ENCODE data around the gene BTD.
"Not testable (repeated sequence)": the region's sequence is repeated elsewhere in the genome, so short reads cannot be mapped to it uniquely, and the experiment has no call there.

BTD gene

GRCh38 chr3:15601399-15602145 is at the start of gene BTD, which contains the start of gene HACL1:
TSS of gene BTD (plus strand) at chr3:15601745. CDS start at chr3:15635440, 33,695 bp downstream.
TSS of gene HACL1 (minus strand) at chr3:15601569. CDS start at chr3:15601463, 106 bp downstream.
- DNase-seq, result no peak

GRCh38 chr3:15551902-15552301 is 49.6 kb upstream of the BTD start:
- DNase-seq, result no peak

DNA sequence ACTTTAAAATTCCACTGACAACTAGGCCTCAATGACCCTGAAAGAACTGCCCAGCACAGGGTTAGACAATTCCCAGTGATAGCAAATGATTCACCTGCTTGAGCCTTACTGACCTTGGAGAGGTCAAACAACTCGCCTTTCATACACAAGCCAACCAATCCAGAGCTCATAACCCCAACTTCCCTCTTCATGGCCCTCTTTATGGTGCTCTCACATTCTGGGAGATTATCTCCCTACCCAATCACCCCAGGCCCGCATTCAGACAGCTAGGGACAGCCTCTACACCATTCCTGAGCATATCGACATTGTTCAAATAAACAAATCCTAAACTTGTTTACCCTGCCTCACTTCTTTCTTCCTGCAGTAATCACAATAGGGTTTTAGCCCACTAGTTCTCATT is 47.8 kb upstream of the BTD start:
- DNase-seq, result no peak

DNA sequence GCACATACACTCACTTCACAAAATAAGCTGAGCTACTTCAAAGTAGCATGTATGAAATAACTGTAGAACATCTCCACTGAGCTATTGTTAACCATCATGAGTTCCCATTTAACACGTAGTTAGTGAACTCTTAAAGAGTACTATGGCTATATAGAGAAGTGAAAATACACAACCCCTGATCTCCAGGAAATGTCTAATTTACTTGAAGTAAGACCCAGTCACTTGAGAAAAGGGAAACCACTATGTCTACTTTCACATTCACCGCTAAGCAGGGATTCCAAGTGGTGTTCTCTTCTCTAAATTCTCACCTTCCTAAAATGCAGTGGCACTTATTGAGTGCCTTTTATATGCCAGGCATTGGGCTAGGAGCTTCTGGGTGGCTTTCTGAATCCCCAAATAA is 45.0 kb upstream of the BTD start:
- no peak for DNase-seq

GRCh38 chr3:15557511-15557946 is 44.0 kb upstream of the BTD start:
- no peak for DNase-seq

DNA sequence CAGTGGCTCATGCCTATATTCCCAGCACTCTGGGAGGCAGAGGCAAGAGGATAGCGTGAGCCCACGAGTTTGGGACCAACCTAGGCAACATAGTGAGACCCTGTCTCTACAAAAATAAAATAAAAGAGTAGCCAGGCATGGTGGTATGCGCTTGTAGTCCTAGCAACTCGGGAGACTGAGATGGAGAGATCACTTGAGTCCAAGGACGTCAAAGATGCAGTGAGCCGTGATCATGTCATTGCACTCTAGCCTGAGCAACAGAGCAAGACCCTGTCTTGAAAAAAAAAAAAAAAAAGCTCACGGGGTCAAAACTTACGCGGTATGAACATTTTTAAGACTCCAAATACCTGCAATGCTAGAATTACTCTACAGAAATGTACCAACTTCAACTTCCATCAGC is 43.0 kb upstream of the BTD start:
- DNase-seq, result no peak

DNA sequence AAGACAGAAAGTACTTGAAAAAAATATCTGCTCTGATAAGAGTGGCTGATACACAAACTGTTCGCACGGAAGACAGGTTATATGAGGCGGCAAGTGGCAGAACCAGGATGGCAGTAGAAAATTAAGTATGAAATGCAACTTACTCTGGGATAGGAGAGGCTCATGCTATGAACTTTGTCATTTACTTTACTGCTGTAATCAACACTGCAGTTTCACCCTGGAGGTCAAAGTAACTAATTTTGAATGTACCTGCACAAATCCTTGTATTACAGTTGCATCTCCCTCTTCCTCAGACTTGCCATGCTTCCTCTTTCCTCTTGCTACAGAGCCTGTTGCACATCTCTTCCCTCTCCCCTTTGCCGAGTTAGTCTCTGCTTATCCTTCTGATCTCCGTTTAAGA is 39.0 kb upstream of the BTD start:
- DNase-seq, result no peak

- no peak for DNase-seq
These were observed 38.4 kb upstream of the BTD start for GRCh38 chr3:15563190-15563589.

GRCh38 chr3:15572138-15572537 is 29.4 kb upstream of the BTD start:
- no peak for DNase-seq

DNA sequence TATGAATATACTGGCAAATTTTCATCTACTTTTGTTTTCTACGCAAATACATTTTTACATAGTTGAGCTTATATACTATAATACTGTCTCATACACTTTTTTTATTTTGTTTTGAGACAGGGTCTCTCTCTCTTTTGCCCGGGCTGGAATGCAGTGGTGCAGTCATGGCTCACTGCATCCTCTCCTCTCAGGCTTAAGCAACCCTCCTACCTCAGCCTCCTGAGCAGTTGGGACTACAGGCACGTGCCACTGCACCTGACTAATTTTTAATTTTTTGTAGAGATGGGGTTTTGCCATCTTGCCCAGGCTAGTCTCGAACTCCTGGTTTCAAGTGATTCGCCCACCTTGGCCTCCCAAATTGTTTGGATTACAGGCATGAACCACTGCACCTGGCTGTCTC is 26.1 kb upstream of the BTD start:
- DNase-seq, result no peak

GRCh38 chr3:15576475-15576874 is 25.1 kb upstream of the BTD start:
- no peak for DNase-seq

DNA sequence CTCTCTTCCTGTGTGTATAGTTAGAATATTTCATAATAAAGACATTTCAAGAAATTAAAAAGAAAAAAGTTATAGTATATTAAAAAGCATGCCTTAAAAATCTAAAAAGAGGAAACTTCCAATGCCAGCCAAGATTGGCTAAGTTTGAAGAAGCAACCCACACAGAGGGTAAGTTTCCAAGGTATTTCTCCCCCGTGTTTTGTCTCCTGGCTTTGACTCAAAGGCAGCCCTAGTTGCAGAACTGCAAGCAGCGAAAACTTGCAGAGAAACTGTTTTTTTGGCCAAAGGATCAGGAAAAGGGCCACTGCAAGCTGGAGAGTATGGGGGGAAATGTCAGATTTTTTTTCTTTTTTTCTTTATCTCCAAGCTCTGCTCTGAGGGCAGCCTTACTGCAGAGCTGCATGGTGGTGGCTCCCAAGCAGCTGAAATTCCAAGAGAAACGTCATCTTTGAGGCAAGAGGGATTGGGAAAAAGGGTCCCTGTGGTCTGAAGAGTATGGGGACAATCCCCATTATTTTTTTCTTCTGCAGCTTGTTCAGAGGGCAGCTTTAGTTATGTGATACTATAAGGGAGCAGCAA is 23.2 kb upstream of the BTD start:
- DNase-seq, result no peak

DNA sequence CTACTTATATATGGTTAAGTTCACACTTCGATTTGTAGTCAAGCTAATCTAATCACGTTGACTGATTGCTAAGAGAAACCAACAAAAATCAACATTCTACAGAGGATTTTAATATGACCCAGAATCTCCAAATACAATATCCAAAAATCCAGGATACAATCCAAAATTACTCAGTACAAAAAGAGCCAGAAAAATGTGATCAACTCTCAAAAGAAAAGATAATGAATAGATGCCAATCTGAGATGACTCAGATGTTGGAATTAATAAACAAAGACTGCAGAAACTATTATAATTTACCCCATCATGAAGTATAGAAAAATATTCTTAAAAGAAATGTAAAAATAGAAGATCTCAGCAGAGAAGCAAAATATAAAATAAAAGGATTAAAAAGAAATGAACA is 22.5 kb upstream of the BTD start:
- DNase-seq, result no peak

- no peak for DNase-seq
These were observed 19.8 kb upstream of the BTD start for GRCh38 chr3:15581471-15582394.

DNA sequence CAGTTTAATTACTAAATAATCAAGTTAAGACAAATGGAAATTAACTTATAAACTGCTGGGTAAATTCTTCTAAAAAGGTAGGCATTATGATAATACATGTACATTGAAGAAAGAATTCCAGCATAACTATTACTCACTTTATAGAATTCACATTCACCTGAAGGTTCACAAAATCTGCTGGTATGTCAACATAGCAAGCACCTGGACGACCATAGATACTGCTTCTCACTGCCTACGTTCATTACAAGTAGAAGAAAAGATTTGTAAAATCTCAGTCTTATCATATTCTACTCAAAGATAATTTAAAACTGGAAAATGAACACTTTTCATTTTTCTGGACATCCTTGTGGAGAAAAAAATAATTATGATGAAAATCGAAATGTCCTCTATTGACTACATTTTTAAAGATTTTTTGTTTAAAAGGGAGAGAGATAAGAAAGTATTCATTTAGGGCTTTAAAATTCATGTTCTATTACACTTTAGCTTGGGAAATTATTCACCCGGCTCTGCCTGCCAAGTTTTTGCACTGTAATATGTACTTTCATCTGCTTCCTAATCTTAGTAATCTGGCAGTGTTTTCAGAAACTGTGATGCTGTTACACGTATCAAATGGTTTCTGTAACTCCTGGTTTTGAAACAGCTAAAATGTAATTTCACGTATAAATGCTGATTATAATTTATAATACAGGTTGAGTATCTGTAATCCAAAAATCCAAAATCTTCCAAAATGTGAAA is 16.3 kb upstream of the BTD start:
- no peak for DNase-seq

DNA sequence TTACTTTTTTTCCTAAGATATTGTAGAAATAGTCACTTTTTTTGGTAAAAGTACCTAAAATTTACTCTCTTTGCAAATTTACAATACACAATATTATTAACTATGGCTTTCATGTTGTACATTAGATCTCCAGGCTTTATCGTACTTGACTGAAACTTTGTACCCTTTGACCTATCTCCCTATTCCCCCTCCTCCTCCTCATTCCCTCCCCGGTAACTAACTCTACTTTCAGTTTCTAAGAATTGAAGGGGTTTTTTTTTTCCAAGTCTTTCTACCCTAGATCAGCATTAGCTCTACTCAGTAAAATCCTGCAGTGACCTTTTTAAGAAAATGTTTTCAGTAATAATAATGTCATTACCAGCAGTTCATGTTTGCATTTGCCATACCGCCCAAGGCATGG is 10.3 kb upstream of the BTD start:
- DNase-seq, result no peak

GRCh38 chr3:15591928-15592327 is 9.6 kb upstream of the BTD start:
- no peak for DNase-seq

- no peak for DNase-seq
These were observed 8.6 kb upstream of the BTD start for GRCh38 chr3:15592968-15593367.

DNA sequence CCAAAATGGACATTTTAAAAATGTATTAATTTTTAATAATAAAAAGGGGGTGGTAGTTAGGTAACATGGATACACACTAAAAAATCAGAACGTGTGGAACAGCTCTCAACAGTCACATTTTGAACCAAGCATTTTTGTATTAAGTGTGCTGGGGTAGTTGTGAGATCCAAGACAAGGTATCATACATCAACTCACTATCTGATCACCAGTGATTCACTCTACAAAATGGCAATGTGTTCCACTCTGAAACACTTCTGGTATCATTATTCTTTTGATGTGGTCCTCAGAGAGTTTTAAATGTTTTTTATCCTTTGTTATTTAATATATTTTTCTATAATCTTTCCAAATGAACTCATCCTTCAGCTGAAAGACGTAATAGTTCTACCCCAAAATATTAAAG is 5.6 kb upstream of the BTD start:
- DNase-seq, result no peak

- no peak for DNase-seq
These were observed 523 bp upstream of the BTD start for GRCh38 chr3:15601046-15601398.

DNA sequence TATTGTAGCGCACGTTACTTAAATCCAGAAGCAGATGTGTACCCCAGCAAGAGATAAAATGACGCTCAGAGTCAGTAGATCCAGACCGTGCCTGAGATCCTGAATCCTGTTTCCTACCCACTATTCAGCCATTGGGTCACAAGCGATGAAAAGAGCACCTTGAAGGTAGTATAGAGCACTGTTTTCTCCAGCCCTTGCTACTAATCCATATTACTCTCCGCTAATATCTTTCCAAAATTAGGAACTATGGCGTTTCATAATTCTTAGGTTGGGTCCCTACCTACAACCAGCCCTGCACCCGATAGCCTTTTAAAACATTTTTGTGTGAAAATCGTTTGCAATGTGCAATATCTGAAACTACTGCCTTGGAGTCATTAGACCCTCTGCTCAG is 596 bp downstream of the BTD start:
- no peak for DNase-seq

GRCh38 chr3:15602816-15603215 is 1.3 kb downstream of the BTD start:
- DNase-seq, result not testable (repeated sequence)

DNA sequence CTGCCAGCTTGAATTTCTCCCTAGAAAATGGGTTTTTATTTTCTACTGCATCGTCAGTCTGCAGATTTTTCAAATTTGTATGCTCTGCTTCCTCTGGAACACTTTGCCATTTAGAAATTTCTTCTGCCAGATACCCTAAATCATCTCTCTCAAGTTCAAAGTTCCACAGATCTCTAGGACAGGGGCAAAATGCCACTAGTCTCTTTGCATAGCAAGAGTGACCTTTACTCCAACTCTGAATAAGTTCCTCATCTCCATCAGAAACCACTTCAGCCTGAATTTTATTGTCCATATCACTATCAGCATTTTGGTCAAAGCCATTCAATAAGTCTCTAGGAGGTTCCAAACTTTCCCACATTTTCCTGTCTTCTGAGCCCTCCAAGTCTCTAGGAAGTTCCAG is 3.0 kb downstream of the BTD start:
- DNase-seq, result not testable (repeated sequence)

Measured in cortex of kidney (tissue), 1 donor.